Inflammatory macrophage treated with lipopolysaccharide for 4 hours (primary cell): ENCODE results near the gene TMC3.
"Not testable (repeated sequence)": the region's sequence is repeated elsewhere in the genome, so short reads cannot be mapped to it uniquely, and the experiment has no call there.

ENCODE experiments used
- DNase-seq: peaks from one replicate; pipeline ENCODE4 v3.0.0-alpha.2; 2020

Gene TMC3

GRCh38 chr15:81373775-81374395 is at the start of gene TMC3:
Gene TMC3, minus strand, starts transcription at chr15:81374213. Its CDS starts 136 bp downstream, at chr15:81374077.
- DNase-seq = no peak

GRCh38 chr15:81421461-81421860 is 47.4 kb upstream of the TMC3 start:
- DNase-seq = no peak

- no peak for DNase-seq
Measured at GRCh38 chr15:81419332-81419943, 45.4 kb upstream of the TMC3 start.

GRCh38 chr15:81418891-81419290 is 44.9 kb upstream of the TMC3 start:
- no peak for DNase-seq

- DNase-seq = no peak
Measured at GRCh38 chr15:81418444-81418843, 44.4 kb upstream of the TMC3 start.

GRCh38 chr15:81414274-81414968 is 40.4 kb upstream of the TMC3 start:
- not testable (repeated sequence) for DNase-seq

GRCh38 chr15:81413851-81414250 is 39.8 kb upstream of the TMC3 start:
- DNase-seq = no peak

GRCh38 chr15:81411969-81412633 is 38.1 kb upstream of the TMC3 start:
- DNase-seq = no peak

GRCh38 chr15:81411051-81411450 is 37.0 kb upstream of the TMC3 start:
- DNase-seq = no peak

GRCh38 chr15:81410318-81410753 is 36.3 kb upstream of the TMC3 start:
- DNase-seq = peak; percentile 39

- no peak for DNase-seq
Measured at GRCh38 chr15:81407718-81408117, 33.7 kb upstream of the TMC3 start.

- DNase-seq = no peak
Measured at GRCh38 chr15:81407176-81407575, 33.2 kb upstream of the TMC3 start.

- peak; percentile 47 for DNase-seq
Measured at GRCh38 chr15:81400640-81401236, 26.7 kb upstream of the TMC3 start.

GRCh38 chr15:81398910-81399551 is 25.0 kb upstream of the TMC3 start:
- peak; percentile 59 for DNase-seq

GRCh38 chr15:81398456-81398855 is 24.4 kb upstream of the TMC3 start:
- no peak for DNase-seq

- no peak for DNase-seq
Measured at GRCh38 chr15:81394603-81395002, 20.6 kb upstream of the TMC3 start.

GRCh38 chr15:81391657-81392056 is 17.6 kb upstream of the TMC3 start:
- DNase-seq = no peak

GRCh38 chr15:81388436-81388770 is 14.4 kb upstream of the TMC3 start:
- DNase-seq = no peak

GRCh38 chr15:81387621-81388435 is 13.8 kb upstream of the TMC3 start:
- no peak for DNase-seq

- DNase-seq = no peak
Measured at GRCh38 chr15:81386947-81387346, 12.9 kb upstream of the TMC3 start.

GRCh38 chr15:81385721-81386076 is 11.7 kb upstream of the TMC3 start:
- DNase-seq = no peak
